ENCODE results near the gene SV2B.

The SV2B gene

DNA sequence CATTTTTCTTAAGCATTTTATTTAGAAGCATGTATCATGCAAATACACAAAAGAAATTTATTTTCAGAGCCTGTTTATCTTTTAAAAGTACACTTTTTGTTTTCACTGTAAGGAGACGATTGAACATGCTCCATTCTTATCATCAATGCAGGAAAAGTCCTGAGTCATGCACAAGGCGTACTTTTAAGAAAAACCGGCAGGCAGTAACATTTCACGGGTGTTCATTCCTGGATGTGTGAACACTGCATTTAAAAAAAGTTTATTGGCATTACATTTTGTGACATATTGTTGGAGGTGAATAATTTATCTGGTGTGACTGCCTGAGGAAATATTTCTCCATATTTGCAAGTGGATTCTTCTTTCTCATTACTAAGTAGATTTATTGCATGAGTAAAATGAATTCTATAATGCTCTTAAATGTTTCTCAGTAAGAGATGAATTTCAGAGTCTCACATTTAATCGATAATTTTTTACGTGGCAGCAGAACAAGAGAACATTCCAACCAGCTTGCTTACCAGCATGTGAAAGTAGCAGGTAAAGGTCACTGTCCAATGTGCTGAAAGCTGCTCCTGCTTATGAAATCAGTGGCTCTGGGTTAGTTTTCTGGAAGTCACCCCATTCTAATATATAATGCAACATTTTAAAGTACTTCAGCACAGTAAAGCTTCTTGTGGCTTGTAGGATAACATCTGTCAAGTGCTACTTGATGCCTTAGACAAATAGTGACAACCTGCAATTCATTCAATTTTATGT is 87.0 kb downstream of the SV2B start:
- Mint-ChIP-seq H3K9me3 (no peaks in the 10 kb centered on the region), H3K27ac (no peak overlapping the region), H3K4me3 (no peak overlapping the region), H3K36me3 (no peaks in the 10 kb centered on the region), H3K4me1 (no peaks in the 10 kb centered on the region)
- DNase-seq (ENCODE audit: low spot score in 2 of 2): no peak
- no peak for ATAC-seq

DNA sequence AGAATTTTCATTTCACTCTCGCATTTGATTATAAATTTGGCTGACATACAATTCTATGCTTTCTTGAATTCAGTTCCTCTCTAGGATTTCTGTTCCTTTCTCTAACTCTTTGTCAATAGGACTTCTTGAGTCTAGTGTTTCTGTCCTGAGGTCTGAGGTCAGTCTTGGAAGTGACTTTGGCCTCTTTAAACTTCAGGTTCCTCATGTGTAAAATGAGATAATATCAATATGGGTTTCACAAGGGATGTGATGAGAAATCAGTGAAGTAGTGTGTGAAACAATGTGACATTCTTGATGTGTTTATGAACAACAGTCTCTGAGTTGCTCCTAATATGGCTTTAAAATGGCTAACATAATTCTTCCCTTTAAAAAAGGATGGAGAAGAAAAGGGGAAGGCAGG is 92.2 kb downstream of the SV2B start:
- DNase-seq (ENCODE audit: low spot score in 2 of 2) (no peak), ATAC-seq (no peak)
- no peaks in the 10 kb centered on the region for H3K4me1 Mint-ChIP-seq
- H3K36me3 Mint-ChIP-seq: no peaks in the 10 kb centered on the region
- no peaks in the 10 kb centered on the region for H3K9me3 Mint-ChIP-seq
- no peak overlapping the region for H3K27ac Mint-ChIP-seq
- H3K4me3 Mint-ChIP-seq: no peak overlapping the region

DNA sequence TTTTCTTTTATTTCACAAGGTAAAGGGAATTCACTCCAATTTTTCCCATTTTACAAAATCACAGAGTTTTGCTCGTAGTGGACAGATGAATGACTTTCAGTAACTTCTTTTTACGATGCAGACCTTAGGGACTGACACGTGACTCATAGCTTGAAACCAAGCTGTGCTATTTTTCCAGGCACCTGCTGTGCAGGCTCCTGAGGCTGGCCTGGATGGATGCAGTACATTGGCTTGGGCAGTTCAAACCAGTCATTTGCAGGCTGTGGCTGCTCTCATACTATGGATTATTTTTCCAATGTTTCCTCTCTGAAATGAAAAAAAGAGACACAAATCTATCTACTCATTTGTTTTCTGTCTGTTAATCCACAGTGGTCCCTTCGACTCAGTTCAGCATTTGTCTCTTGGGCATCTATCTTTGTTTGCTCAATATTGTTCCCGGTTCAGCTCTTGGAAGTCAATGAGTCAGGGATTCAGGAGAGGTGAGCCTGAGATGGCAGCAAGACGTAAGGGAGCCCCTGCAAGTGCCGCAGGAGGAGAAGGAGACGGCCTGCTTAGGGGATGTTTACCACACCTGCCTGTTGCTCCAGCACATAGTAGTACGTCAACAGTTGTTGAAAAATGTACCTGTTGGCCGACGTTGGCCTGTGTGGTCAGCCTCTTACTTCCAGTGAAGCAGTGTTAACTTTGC is 92.8 kb downstream of the SV2B start:
- DNase-seq (ENCODE audit: low spot score in 2 of 2) (no peak), ATAC-seq (no peak)
- Mint-ChIP-seq H3K9me3 (no peaks in the 10 kb centered on the region), H3K4me1 (no peaks in the 10 kb centered on the region), H3K36me3 (no peaks in the 10 kb centered on the region), H3K27ac (no peak overlapping the region), H3K4me3 (no peak overlapping the region)

DNA sequence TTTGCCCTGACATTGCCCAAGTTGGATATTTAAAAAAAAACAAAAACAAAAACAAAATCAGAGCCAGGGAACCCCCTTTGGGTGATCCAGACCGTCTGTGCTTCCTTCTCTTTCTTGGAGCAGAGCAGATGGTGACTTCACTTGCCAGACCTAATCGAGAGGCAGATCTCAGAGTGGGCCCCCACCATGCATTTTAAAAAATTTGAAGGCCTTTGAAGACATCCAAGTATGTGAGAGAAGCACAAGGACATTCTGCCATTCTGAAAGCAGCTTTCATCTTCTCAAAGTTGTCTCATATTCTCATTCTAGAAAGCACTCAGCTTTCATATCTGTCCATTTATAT is 93.3 kb downstream of the SV2B start:
- Mint-ChIP-seq H3K9me3 (no peaks in the 10 kb centered on the region), H3K27ac (no peak overlapping the region), H3K36me3 (no peaks in the 10 kb centered on the region), H3K4me1 (no peaks in the 10 kb centered on the region), H3K4me3 (no peak overlapping the region)
- no peak for DNase-seq (ENCODE audit: low spot score in 2 of 2)
- ATAC-seq: no peak

DNA sequence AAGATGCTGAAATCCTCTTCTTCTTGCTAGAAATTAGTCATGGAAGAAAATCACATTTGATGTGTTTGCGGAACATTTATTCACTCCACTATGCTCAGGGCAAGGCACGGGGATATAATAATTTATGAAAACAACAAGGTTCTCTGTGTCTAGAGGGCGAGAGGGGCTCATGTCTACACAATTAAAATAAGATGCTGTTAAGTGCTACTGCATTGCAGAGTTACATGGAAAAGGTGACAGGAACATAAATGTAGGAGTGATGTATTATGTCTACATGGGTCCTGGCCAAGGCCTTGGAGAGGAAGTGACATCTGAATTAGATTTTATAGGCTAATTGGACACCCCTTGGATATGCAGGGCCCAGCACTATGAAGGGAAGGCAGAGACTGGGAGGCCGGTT is 96.1 kb downstream of the SV2B start:
- ATAC-seq: no peak
- Mint-ChIP-seq H3K4me3 (no peak overlapping the region), H3K9me3 (no peaks in the 10 kb centered on the region), H3K4me1 (no peaks in the 10 kb centered on the region), H3K36me3 (no peaks in the 10 kb centered on the region), H3K27ac (no peak overlapping the region)
- DNase-seq (ENCODE audit: low spot score in 2 of 2): no peak

DNA sequence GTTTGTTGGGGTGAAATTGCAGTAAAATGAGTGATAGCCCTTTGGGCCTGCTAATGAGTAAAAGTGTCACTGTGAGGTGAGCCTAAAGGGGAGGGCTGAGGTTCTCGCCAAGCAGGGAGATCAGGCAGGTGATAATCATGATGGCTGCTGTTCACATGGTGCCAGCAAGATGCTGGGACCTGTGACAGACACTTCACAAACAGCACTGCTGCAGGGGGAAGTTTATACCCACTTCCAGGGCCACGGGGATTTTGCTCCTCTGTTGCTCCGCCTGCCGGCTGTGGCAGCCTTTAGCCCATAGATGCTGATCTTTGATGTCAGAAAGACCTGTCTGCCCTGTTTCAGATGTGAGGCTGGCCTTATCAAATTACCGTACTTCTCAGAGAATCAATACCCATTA is 96.7 kb downstream of the SV2B start:
- Mint-ChIP-seq H3K4me3 (no peak overlapping the region), H3K27ac (no peak overlapping the region), H3K4me1 (no peaks in the 10 kb centered on the region), H3K36me3 (no peaks in the 10 kb centered on the region), H3K9me3 (no peaks in the 10 kb centered on the region)
- DNase-seq (ENCODE audit: low spot score in 2 of 2) (no peak), ATAC-seq (no peak)

- no peaks in the 10 kb centered on the region for H3K9me3 Mint-ChIP-seq
- no peaks in the 10 kb centered on the region for H3K4me1 Mint-ChIP-seq
- H3K36me3 Mint-ChIP-seq: no peaks in the 10 kb centered on the region
- H3K4me3 Mint-ChIP-seq: no peak overlapping the region
- DNase-seq (ENCODE audit: low spot score in 2 of 2) (no peak), ATAC-seq (no peak)
- H3K27ac Mint-ChIP-seq: no peak overlapping the region
These were observed 99.5 kb downstream of the SV2B start for GRCh38 chr15:91199511-91199910.

- ATAC-seq (no peak), DNase-seq (ENCODE audit: low spot score in 2 of 2) (no peak)
- Mint-ChIP-seq H3K4me3 (no peak overlapping the region), H3K36me3 (no peaks in the 10 kb centered on the region), H3K4me1 (no peaks in the 10 kb centered on the region), H3K9me3 (no peaks in the 10 kb centered on the region), H3K27ac (no peak overlapping the region)
These were observed 100.2 kb downstream of the SV2B start for GRCh38 chr15:91200101-91200754.

- H3K4me3 Mint-ChIP-seq: no peak overlapping the region
- no peaks in the 10 kb centered on the region for H3K4me1 Mint-ChIP-seq
- no peaks in the 10 kb centered on the region for H3K9me3 Mint-ChIP-seq
- no peaks in the 10 kb centered on the region for H3K36me3 Mint-ChIP-seq
- no peak for ATAC-seq
- no peak for DNase-seq (ENCODE audit: low spot score in 2 of 2)
- H3K27ac Mint-ChIP-seq: no peak overlapping the region
These were observed 102.5 kb downstream of the SV2B start for GRCh38 chr15:91202510-91203102.

GRCh38 chr15:91203619-91204203 is 103.7 kb downstream of the SV2B start:
- no peaks in the 10 kb centered on the region for H3K36me3 Mint-ChIP-seq

GRCh38 chr15:91208371-91208770 is 108.3 kb downstream of the SV2B start:
- DNase-seq (ENCODE audit: low spot score in 2 of 2): no peak
- ATAC-seq: no peak
- no peaks in the 10 kb centered on the region for H3K9me3 Mint-ChIP-seq
- H3K36me3 Mint-ChIP-seq: no peaks in the 10 kb centered on the region
- no peak overlapping the region for H3K4me3 Mint-ChIP-seq
- no peak overlapping the region for H3K27ac Mint-ChIP-seq
- H3K4me1 Mint-ChIP-seq: no peaks in the 10 kb centered on the region

More at GRCh38 chr15:91203619-91204203, 103.7 kb downstream of the SV2B start:
- ATAC-seq: no peak
- no peaks in the 10 kb centered on the region for H3K4me1 Mint-ChIP-seq
- no peak overlapping the region for H3K27ac Mint-ChIP-seq
- H3K4me3 Mint-ChIP-seq: no peak overlapping the region
- no peaks in the 10 kb centered on the region for H3K9me3 Mint-ChIP-seq
- no peak for DNase-seq (ENCODE audit: low spot score in 2 of 2)

DNA sequence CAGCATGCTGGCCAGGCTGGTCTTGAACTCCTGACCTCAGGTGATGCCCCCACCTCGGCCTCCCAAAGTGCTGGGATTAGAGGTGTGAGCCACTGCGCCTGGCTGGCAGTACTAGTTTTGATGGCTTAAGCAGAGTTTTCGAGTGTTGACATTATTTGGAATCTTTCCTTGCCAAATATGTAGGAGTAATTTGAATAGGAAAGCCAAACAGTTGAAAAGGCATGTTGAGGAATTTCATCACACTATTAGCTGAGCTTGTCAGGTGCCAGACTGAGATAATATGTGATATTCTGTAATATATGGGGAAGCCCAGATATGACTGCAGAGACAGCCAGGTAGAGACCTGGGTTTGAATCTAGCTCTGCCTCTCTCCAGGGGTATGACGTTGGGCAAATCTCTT is 109.3 kb downstream of the SV2B start:
- H3K4me1 Mint-ChIP-seq: no peaks in the 10 kb centered on the region
- ATAC-seq: no peak
- no peaks in the 10 kb centered on the region for H3K9me3 Mint-ChIP-seq
- H3K36me3 Mint-ChIP-seq: no peaks in the 10 kb centered on the region
- no peak overlapping the region for H3K4me3 Mint-ChIP-seq
- DNase-seq (ENCODE audit: low spot score in 2 of 2): no peak
- no peak overlapping the region for H3K27ac Mint-ChIP-seq

DNA sequence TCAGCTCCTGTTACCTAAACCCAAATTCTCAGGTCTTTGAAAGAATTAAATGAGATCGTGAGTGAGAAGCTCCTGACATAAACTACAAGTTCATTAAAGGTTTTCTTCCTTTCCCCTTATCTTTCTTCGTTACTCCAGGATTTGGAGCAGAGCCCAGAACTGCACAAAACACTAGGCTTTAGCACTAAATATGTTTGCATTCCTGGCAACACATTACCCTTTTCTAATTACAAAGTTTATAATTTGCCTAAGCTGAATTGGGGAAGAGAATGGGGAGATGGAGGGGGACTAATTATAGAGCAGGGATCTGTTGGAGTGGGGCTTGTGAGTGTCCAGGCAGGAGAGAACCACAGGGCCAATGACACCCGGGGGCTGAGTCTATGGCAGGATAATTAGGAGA is 109.7 kb downstream of the SV2B start:
- ATAC-seq: no peak
- no peak overlapping the region for H3K27ac Mint-ChIP-seq
- no peaks in the 10 kb centered on the region for H3K36me3 Mint-ChIP-seq
- no peaks in the 10 kb centered on the region for H3K4me1 Mint-ChIP-seq
- DNase-seq (ENCODE audit: low spot score in 2 of 2): no peak
- no peaks in the 10 kb centered on the region for H3K9me3 Mint-ChIP-seq
- H3K4me3 Mint-ChIP-seq: no peak overlapping the region

- Mint-ChIP-seq H3K36me3 (no peaks in the 10 kb centered on the region), H3K4me1 (no peaks in the 10 kb centered on the region), H3K27ac (no peak overlapping the region), H3K4me3 (no peak overlapping the region), H3K9me3 (no peaks in the 10 kb centered on the region)
- DNase-seq (ENCODE audit: low spot score in 2 of 2) (no peak), ATAC-seq (no peak)
These were observed 114.9 kb downstream of the SV2B start for GRCh38 chr15:91214675-91215590.

DNA sequence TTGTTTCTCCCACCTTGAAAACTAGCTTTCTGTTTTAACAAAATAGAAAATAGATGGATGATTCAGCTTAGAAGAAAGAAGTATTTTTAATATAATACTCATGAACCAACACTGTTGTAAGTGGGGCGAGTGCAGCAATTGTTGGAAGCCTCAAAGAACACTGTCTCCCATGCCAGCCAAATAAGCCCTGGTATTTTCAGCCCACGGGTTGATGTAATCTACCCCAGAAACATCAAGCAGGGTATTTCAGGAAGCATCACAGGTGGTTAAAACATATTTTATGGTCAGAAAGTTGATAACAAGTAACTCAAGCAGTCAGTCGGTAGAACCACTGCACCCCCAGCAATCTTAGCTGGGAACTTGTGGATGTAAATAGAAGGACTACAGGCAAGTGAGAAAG is 115.9 kb downstream of the SV2B start:
- no peak overlapping the region for H3K4me3 Mint-ChIP-seq
- DNase-seq (ENCODE audit: low spot score in 2 of 2) (no peak), ATAC-seq (no peak)
- H3K27ac Mint-ChIP-seq: no peak overlapping the region
- no peaks in the 10 kb centered on the region for H3K9me3 Mint-ChIP-seq
- no peaks in the 10 kb centered on the region for H3K4me1 Mint-ChIP-seq
- H3K36me3 Mint-ChIP-seq: no peaks in the 10 kb centered on the region

All from stimulated activated effector memory CD8-positive, alpha-beta T cell treated with anti-CD3 and anti-CD28 coated beads, Interleukin-12 subunit alpha, Interleukin-12 subunit beta, amount 100 ng/mL, for 72 hours (primary cell).